ENCODE data around the gene TLK1. TPM values are rescaled to one million over a fixed set of nuclear protein-coding genes. Genes with fewer than 3 reads are reported as not detected.
A peak's percentile ranks its signal among the peaks of the same experiment; 100 is the strongest.

TLK1 gene
- polyA plus RNA-seq, 1 of the 3 experiments (the other 2 are of a cell fraction) = 4.8 TPM

DNA sequence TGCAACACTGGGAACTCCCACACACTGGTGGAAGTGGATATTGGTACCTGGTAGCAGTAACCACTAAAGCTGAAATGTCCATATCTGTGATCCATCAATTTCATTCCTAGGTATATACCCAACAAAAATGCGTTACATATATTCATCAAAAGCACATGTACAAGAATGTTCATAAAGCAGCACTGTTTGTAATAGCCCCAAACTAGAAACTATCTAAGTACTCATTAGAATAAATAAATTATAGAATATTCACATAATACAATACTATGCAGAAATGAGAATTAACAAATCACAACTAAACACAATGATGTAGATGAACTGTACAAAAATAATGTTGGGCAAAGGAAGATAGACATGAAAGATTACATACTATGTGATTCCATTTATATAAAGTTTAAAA lies 11.1 kb upstream of the TLK1 start:
- CTCF ChIA-PET = interaction anchor here (0.6 kb wide), 1 partner anchor 242 kb away, joined by 3 read pairs; no protein-coding TSS in a partner anchor
- H4K20me1 ChIP-seq (ENCODE audit: insufficient read depth) = no peaks in the 10 kb centered on the region
- H3K79me2 ChIP-seq (ENCODE audit: insufficient read depth) = no peaks in the 10 kb centered on the region
- no peak overlapping the region for H3K4me3 ChIP-seq (ENCODE audit: low read depth in 2 of 2, low read length in 1 of 2)
- no peak overlapping the region for H3K9ac ChIP-seq
- DNase-seq = no peak
- no peaks in the 10 kb centered on the region for H3F3A ChIP-seq (replicated peaks; ENCODE audit: insufficient read depth)
- H3K9me3 ChIP-seq = no peaks in the 10 kb centered on the region
- no peaks in the 10 kb centered on the region for H3K4me1 ChIP-seq (ENCODE audit: control insufficient read depth in 1 of 2, insufficient read depth in 2 of 2, low read depth in 1 of 2, low read length in 1 of 2)
- no peaks in the 10 kb centered on the region for H3K9me2 ChIP-seq
- 96% methylated on average over 1 of the region's 1 CpG for WGBS (ENCODE audit: low lambda C conversion rate)
- H3K4me2 ChIP-seq = no peak overlapping the region
- no peak overlapping the region for H3K27ac ChIP-seq (ENCODE audit: low read depth in 2 of 2, low read length in 1 of 2)
- POLR2A ChIA-PET = no interaction called here
- no peak overlapping the region for H2AFZ ChIP-seq (ENCODE audit: low read depth)
- H3K27me3 ChIP-seq (ENCODE audit: insufficient read depth) = no peaks in the 10 kb centered on the region
- TF ChIP-seq ELF1 (IDR thresholded peaks at IDR 0.05) (no peak), MEF2A (IDR thresholded peaks at IDR 0.05; ENCODE audit: borderline replicate concordance, low read depth) (no peak), FOSL2 (IDR thresholded peaks at IDR 0.05; ENCODE audit: borderline replicate concordance, low read depth) (no peak), FOXM1 (IDR thresholded peaks at IDR 0.05; ENCODE audit: low read depth) (no peak), POLR2AphosphoS5 (IDR thresholded peaks at IDR 0.05; ENCODE audit: low read depth, low read length) (no peak), RCOR1 (IDR thresholded peaks at IDR 0.05; ENCODE audit: low read length) (no peak), RXRA (IDR thresholded peaks at IDR 0.05; ENCODE audit: borderline replicate concordance, low read depth) (no peak), JUND (IDR thresholded peaks at IDR 0.05) (no peak), GATA2 (CRISPR knock-in tag; IDR thresholded peaks at IDR 0.05) (no peak), TEAD4 (IDR thresholded peaks at IDR 0.05; ENCODE audit: borderline replicate concordance, insufficient read depth) (no peak), NFIC (IDR thresholded peaks at IDR 0.05; ENCODE audit: borderline replicate concordance) (no peak), MXI1 (IDR thresholded peaks at IDR 0.05; ENCODE audit: low read depth, low read length) (no peak)
- TF ChIP-seq, protein P1, sequence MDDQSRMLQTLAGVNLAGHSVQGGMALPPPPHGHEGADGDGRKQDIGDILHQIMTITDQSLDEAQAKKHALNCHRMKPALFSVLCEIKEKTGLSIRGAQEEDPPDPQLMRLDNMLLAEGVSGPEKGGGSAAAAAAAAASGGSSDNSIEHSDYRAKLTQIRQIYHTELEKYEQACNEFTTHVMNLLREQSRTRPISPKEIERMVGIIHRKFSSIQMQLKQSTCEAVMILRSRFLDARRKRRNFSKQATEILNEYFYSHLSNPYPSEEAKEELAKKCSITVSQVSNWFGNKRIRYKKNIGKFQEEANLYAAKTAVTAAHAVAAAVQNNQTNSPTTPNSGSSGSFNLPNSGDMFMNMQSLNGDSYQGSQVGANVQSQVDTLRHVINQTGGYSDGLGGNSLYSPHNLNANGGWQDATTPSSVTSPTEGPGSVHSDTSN (IDR thresholded peaks at IDR 0.05) = no peak
- TF ChIP-seq, protein P2, sequence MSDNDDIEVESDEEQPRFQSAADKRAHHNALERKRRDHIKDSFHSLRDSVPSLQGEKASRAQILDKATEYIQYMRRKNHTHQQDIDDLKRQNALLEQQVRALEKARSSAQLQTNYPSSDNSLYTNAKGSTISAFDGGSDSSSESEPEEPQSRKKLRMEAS (IDR thresholded peaks at IDR 0.05; ENCODE audit: low read depth) = no peak
- TF ChIP-seq, protein P3, sequence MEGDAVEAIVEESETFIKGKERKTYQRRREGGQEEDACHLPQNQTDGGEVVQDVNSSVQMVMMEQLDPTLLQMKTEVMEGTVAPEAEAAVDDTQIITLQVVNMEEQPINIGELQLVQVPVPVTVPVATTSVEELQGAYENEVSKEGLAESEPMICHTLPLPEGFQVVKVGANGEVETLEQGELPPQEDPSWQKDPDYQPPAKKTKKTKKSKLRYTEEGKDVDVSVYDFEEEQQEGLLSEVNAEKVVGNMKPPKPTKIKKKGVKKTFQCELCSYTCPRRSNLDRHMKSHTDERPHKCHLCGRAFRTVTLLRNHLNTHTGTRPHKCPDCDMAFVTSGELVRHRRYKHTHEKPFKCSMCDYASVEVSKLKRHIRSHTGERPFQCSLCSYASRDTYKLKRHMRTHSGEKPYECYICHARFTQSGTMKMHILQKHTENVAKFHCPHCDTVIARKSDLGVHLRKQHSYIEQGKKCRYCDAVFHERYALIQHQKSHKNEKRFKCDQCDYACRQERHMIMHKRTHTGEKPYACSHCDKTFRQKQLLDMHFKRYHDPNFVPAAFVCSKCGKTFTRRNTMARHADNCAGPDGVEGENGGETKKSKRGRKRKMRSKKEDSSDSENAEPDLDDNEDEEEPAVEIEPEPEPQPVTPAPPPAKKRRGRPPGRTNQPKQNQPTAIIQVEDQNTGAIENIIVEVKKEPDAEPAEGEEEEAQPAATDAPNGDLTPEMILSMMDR (IDR thresholded peaks at IDR 0.05) = no peak
- no peaks in the 10 kb centered on the region for H3K36me3 ChIP-seq (replicated peaks in 1 of 2; ENCODE audit: control insufficient read depth in 1 of 2, insufficient read depth in 2 of 2, low read length in 1 of 2)

DNA sequence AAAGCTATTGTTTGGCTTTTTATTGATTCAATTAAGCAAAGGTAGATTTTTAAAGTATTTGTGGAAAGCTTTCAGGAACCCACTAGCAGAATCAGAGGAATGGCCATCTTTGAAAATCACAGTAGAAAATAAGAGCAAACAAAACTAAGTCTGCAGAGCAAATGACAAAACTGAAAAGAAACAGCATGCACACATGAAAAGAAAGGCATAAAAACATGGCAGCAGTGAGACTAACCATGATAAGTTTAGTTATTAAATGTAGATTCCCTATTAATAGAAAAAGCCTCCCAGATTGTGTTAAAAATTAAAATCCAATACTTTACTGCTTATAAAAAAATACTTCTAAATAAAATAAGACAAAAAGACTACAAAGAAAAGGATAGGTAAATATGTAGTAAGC lies 9.1 kb upstream of the TLK1 start:
- Histone ChIP-seq H4K20me1 (ENCODE audit: insufficient read depth) (no peaks in the 10 kb centered on the region), H3F3A (replicated peaks; ENCODE audit: insufficient read depth) (no peaks in the 10 kb centered on the region), H3K36me3 (replicated peaks in 1 of 2; ENCODE audit: control insufficient read depth in 1 of 2, insufficient read depth in 2 of 2, low read length in 1 of 2) (no peaks in the 10 kb centered on the region), H3K9me2 (no peaks in the 10 kb centered on the region), H3K27ac (ENCODE audit: low read depth in 2 of 2, low read length in 1 of 2) (no peak overlapping the region), H3K4me2 (no peak overlapping the region), H3K27me3 (ENCODE audit: insufficient read depth) (no peaks in the 10 kb centered on the region), H3K9me3 (no peaks in the 10 kb centered on the region), H3K4me1 (ENCODE audit: control insufficient read depth in 1 of 2, insufficient read depth in 2 of 2, low read depth in 1 of 2, low read length in 1 of 2) (no peaks in the 10 kb centered on the region), H3K4me3 (ENCODE audit: low read depth in 2 of 2, low read length in 1 of 2) (no peak overlapping the region), H3K79me2 (ENCODE audit: insufficient read depth) (no peaks in the 10 kb centered on the region), H2AFZ (ENCODE audit: low read depth) (peak overlapping the region; percentile 44; the same call in 1 of the 2 replicates), H3K9ac (no peak overlapping the region)
- DNase-seq = no peak
- ChIA-PET CTCF (interaction anchor here (0.7 to 2.6 kb wide), 3 partner anchors 8 to 241 kb away, joined by 3 to 6 read pairs (median 3); partner anchors contain the start of gene GORASP2), POLR2A (no interaction called here)
- TF ChIP-seq JUND (IDR thresholded peaks at IDR 0.05) (no peak), MXI1 (IDR thresholded peaks at IDR 0.05; ENCODE audit: low read depth, low read length) (no peak), NRF1 (IDR thresholded peaks at IDR 0.05; ENCODE audit: low read depth, low read length) (no peak), EZH2phosphoT487 (IDR thresholded peaks at IDR 0.05; ENCODE audit: borderline replicate concordance, low read depth) (no peak), TAF1 (IDR thresholded peaks at IDR 0.05; ENCODE audit: borderline replicate concordance, low read depth, low read length) (no peak), ELF1 (IDR thresholded peaks at IDR 0.05) (no peak), RAD21 (IDR thresholded peaks at IDR 0.05; ENCODE audit: low read length) (no peak), NFIC (IDR thresholded peaks at IDR 0.05; ENCODE audit: borderline replicate concordance) (no peak), YY1 (IDR thresholded peaks at IDR 0.05; ENCODE audit: low read depth) (no peak)
- TF ChIP-seq, protein P1 (IDR thresholded peaks at IDR 0.05) = no peak
- TF ChIP-seq, protein P4, sequence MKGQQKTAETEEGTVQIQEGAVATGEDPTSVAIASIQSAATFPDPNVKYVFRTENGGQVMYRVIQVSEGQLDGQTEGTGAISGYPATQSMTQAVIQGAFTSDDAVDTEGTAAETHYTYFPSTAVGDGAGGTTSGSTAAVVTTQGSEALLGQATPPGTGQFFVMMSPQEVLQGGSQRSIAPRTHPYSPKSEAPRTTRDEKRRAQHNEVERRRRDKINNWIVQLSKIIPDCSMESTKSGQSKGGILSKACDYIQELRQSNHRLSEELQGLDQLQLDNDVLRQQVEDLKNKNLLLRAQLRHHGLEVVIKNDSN (IDR thresholded peaks at IDR 0.05; ENCODE audit: borderline replicate concordance, low read depth) = no peak
- TF ChIP-seq, protein P3 (IDR thresholded peaks at IDR 0.05) = no peak
- TF ChIP-seq, protein P2 (IDR thresholded peaks at IDR 0.05; ENCODE audit: low read depth) = no peak
